GM21423 (cell line): ENCODE results near the gene SASH1.

ENCODE experiments used
- ATAC-seq: cut with Tn5 transposase; IDR thresholded peaks from one replicate; pipeline ENCODE4 v1.9.1; 2021; ENCODE audit warnings: mild to moderate bottlenecking, moderate library complexity; ENCODE audit not compliant: unreplicated experiment

SASH1 gene

DNA sequence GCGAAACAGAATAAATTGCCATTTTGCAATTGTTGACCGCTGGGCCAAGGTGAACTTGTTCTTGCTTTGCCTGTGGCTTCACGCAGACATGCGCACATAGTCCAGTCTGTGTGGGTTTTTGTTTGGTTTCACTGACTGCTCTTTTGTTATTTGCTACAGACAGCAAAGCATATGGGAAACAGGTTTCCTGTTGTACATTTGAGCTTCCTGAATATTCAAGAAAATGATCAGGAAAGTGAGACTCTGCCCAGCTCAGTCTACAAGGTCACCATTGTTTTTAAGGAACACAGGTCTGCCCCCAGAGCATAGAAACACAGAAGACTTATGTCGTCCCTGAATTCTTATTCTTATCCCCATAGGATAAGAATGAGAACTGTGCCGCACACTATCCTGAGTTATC, 55.6 kb downstream of the SASH1 start:
- ATAC-seq = no peak

DNA sequence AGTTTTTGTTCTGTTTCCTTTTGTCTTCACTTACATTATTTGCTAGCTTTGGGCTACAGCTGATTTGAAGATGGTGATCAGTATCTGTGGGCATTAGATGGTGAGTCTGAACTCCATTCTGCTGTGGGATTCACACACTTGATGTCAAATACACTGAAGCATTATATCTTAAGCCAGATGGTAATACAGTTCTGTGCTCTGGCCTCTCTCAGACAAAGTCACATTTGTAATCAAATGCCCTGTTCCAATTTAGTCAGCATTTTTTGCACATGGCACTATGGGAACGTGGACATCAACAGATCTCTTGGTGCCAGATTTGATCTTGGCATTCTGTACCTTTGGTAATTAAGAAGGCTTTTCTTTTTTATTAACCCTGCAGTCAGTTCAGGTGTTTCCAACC, 56.0 kb downstream of the SASH1 start:
- no peak for ATAC-seq

DNA sequence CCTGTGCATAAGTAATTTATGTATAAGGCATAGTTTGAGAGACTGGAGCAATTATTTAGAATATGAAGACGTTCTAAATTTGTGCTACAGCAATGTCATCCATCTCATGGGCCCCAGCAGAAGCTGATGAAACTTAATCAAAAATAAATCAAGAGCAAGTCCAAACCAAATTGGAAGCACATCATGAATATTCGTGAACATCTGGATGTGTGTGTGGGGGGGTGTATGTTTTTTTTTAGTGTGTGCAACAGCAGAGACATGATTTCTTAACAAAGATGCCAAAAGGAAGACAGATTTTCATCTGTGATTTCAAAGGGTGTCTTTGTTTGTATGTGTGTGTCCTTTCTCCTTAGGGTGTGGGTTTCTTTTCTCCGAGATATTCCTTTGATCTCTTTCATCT, 58.9 kb downstream of the SASH1 start:
- no peak for ATAC-seq

DNA sequence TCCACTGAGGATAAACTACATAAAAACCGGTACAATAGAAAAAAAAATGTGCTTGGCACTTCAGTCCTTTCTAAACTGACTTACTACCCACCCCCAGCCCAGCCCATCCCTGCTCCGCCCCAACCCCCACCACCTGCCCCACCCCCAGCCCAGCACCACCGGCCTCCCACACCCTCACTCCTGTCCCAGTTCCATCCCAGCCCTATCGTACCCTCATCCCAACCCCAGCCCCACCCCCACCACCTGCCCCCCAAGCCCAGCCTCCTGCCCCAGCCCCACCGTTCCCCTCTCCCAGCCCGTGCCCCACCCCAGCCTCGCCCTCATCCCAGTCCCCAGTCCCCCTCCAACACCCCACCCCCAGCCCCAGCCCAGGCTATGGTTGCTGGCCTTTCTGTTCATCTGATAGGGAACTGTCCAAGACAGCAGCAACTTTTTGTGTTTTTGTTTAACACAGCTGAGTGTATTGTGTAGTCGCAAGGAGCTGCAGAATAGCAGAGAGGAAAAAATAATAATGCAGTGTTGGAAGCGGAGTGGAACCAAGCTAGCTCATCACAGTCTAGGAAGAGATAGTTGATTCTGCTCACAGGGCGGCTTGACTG, 61.9 kb downstream of the SASH1 start:
- no peak for ATAC-seq

DNA sequence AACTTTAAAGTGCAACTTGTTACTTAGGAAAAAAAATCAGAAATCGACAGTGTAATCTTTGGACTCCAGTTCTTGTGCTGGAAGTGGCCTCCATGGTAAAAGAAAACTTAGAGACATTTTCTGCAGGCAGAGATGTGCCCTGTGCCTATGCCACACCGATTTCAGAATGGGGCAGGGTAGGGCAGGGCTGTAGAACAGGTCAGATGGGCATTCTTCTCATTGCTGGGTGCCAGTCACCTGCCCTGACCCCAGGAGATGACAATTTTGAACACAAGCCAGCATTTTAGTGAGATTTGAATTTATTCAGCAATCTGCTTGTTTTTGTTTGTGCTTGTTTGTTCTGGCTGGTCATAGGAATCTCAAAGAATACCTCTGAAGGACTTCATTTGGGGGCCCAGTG, 63.3 kb downstream of the SASH1 start:
- no peak for ATAC-seq

DNA sequence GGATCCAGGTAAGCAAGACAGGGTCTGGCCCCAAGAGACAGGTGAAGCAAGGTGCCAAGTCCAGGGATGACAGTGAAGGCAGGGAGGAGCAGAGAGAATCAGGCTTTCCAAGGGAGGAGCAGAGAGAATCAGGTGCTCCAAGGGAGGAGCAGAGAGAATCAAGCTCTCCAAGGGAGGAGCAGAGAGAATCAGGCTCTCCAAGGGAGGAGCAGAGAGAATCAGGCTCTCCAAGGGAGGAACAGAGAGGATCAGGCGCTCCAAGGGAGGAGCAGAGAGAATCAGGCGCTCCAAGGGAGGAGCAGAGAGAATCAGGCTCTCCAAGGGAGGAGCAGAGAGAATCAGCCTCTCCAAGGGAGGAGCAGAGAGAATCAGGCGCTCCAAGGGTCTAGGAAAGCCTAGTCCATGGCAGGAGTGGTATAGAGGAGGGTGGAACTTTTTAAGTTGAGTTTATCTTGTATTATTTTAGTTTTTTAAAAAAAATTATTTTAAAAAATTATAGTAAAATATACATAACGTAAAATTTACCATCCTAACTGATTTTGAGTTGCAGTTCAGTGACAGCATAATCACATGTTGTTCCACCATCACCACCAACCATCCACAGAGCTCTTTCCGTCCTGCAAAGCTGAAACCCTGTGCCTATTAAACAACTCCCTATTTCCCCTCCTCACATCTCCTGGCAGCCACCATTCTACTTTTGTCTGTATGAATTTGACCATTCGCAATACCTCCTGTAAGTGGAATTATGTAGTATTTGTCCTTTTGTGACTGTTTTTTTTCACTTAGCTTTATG, 64.1 kb downstream of the SASH1 start:
- no peak for ATAC-seq

DNA sequence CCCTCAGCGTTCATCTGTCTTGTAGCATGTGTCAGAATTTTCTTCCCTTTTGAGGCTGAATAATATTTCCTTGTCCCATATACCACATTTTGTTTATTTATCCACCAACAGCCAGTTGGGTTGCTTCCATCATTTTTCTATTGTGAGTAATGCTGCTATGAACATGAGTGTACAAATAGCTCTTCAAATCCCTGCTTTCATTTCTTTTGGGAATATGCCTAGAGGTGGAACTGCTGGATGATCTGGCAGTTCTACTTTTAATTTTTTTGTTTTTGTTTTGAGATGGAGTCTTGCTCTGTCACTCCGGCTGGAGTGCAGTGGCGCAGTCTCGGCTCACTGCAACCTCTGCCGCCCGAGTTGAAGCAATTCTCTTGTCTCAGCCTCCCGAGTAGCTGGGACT, 64.7 kb downstream of the SASH1 start:
- ATAC-seq = no peak

DNA sequence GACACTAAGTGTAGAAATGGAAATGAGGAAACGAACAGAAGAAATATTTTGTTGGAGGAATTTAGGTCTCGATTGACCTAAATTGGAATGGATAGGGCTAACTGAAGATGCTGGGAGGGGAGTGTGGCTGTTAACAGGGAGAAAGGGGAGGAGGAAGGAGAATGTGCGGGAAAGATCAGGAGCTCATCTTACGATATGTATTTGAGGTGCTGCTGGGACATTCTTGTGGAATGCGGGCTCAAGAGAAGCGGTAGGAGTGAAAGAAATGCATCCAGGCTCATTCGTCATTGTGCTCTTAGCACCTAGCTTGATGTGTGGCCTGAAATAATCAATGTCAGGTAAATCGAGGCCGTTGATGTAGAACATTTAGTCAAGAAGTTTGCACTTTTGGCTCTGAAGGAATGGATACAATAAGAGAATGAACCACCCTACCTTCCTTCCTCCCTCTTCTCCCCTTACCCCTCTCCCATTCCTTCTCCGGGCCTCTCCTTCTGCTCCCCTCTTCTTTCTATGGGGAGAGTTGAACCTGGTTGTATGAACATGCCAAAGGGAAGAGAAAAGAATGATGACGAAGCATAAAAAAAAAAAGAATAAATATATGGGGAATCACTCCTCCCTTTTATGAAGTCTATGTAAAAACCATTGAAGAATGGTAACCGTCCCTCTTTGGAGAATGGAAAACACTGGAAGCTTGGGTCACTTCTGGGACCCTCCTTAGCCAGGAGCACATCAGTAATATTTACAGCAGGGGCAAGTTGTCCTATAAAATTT, 70.9 kb downstream of the SASH1 start:
- ATAC-seq = no peak

DNA sequence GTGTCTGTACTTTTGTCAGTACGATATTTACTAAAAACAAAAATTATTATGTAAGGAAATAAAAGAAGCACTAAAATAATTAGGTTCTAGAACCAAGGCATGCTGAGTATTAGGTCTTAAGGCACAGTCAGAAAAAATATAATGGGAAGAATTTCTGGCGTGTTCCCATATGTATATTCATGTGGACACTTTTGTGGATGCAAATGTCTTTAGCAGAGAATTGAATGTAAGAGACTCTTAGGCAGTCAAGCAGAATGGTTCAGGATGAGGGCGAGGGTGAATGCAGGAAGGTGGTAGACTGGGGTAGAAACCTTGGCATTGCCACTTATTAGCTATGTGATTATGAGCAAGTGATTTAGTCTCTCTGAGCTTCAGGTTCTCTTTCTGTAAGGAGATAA, 71.5 kb downstream of the SASH1 start:
- ATAC-seq = no peak

DNA sequence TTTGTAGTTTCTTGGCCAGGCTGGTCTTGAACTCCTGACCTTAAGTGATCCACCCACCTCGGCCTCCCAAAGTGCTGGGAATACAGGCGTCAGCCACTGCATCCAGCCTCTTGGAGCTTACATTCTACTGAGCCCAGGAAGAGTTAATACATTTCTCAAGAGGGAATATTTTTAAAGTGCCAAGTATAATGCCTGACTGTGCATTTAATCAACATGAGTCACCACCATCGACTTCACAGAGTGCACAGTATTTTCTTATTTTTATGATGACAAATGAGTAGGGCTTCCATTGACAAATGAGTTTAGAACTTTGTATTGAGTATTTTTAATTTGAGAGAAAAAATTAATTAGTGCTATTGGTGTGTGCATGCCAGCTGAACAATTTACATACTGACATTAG, 72.2 kb downstream of the SASH1 start:
- no peak for ATAC-seq

DNA sequence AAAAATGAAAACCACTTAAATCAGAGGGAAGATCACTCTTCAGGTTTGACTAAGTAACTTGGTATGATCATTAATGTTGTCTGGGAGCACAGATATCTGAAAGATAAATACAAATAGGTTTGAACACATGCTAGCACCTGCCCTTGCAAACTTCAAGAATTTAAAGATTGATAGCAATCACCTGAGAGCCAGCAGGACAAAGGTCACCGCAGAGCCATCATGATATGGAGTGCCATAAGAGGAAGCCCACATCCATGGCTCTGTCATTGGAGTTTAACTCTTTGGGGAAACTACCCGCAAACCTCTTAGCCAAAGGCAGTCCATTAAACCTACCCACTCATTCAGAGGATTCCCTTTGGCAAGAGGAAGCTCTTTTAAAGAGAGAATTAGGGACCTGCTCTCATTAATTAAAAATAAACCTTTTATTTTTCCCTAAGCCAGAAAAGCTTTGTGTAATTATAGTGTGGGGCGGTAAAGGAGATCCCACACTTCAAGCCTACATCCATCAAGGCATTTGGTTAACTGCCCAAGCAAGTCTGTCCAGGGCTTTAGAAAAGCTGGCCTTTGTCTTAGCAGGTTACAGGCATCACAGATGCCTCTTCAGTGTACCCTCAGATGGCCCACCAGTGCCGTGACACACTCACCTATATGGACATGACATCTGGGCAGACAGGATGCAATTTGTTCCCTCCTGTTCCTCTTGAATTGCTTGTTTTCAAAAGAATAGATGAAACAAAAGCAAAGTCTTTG, 73.0 kb downstream of the SASH1 start:
- ATAC-seq = no peak

DNA sequence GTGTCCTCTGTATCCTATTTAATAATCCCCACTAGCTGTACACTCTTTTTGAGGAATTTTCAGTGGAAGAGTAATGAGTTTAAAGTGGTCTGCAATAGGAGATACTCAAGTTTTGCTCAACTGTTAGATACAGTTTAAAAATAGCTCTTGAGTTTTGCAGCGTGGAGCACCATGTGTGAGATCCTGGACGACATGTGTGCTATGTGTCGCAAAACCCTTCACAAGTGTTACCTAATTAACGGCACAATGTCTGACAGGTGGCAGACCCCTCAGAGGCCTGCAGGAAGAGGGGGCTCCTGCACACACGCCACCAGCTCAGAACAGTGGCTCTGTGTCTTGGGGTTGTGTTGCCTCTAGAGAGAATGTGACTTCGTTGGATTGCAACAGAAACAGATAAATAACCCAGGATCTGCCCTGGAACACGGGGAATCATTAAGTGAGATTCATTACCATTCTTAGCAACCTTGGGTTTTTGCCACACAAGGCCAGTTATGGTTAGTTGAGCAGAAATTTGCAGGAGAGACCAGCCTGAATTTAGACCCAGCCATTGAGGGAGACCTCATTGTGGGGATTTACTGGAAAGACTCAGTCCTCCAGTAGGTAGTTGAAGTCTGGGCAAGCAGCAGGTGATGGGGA, 73.8 kb downstream of the SASH1 start:
- ATAC-seq = no peak

DNA sequence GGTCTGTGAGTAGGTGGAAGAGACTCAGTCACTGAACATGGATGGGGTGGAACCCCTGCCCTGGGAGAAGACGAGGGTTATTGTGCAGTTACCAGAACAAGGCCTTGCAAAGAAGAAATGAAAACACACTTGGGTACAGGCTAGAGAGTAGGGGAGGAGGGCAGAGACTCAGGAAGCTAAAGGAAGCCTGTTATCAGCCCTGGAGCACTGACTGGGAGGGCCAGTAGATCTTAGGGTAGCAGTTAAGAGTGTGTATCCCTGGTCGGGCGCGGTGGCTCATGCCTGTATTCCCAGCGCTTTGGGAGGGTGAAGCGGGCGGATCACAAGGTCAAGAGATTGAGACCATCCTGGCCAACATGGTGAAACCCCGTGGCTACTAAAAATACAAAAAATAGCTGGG, 74.4 kb downstream of the SASH1 start:
- no peak for ATAC-seq

DNA sequence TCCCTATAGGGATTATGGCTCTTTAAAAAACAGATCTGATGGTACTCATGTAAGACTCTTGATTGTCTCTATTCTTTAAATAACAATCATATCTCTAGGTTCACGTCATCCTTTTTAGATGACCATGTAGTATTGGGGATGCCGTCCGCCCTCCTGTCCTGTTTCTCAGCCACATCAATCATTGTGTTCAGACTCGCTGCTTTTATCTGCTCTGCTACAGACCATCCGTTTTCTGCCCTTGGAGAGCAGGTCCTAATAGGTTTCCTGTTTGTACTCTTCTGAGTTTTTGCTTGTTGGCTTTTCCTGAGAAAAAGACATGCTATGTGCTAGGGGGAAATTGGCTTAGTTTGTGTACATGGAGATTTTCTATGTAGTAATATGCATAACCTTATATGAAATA, 76.8 kb downstream of the SASH1 start:
- ATAC-seq = no peak

DNA sequence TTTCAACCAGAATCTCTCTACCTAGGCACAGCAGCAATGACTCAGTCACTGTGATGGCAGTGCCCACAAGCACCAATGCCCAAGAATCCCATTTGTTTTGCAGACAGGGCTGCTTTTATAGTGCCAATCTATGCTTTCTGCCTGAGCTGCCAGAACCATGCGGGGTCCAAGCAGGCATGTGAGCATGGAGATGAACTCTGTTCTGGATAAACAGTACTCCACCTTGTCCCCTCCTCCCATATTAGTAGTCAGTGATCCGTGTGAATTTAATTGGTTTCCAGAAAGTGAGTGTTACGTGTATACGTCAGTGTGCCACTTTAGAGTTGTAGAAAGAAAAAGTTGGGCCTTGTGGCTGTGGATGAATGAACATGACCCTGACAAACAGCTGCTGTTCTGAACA, 79.4 kb downstream of the SASH1 start:
- ATAC-seq = no peak

DNA sequence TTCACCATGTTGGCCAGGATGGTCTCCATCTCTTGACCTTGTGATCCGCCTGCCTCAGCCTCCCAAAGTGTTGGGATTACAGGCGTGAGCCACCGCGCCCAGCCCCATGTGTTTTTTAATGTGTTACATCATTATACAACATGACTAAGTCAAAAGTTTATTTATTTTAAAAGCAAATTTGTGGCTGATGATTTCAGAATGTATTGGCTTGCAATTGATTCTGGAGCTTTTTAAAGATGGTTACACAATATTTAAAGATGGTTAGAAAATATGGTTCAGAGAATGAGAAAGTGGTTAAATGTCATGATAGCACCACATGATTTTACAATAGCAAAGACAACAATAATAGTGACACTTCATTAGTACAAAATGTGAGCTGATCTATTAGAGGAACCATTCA, 80.5 kb downstream of the SASH1 start:
- ATAC-seq = no peak

DNA sequence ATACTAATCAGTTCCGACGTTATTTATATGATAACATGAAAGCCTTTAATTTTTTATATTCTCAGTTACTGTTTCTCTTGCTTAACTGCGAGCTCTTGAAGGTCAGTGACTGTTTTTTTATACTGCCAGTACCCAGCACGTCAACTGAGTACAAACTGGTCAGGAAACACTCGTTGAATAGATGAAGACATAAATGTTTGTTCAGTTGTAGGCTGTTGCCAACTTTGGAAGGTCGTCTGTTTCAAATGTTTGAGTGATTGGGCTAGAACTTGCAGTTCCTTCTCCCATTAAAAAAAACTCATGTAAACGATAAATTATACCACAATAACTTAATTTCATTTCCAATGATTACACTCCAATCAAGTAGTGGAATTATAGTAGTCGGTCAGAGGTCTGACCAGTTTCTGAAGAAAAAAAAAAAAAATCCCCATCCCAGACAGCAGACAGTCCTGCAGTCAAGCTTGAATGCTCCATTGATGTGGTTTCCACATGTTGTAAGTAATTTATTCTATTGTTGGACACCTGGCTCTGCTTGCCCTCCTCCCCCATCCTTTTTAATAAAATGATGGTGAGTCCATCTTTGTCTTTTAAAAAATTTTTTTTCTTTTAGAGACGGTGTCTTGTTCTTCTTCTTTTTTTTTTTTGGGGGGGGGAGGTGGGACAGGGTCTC, 81.1 kb downstream of the SASH1 start:
- no peak for ATAC-seq

DNA sequence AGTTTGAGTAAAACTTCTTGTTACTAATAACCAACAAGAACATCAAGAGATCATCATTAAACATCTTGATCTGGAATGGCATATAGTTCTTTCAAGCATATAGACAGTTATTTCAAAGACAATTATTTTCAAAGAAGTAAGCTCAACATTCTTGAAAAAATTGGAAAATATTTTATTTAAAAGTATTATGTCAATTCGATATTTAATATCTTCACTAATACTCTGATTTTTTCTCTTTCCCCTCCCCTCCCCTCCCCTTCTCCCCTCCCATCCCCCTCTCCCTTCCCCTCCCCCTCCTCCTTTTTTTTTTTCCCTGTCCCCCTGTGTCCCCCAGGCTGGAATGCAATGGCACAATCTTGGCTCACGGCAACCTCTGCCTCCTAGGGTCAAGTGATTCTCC, 82.8 kb downstream of the SASH1 start:
- no peak for ATAC-seq

DNA sequence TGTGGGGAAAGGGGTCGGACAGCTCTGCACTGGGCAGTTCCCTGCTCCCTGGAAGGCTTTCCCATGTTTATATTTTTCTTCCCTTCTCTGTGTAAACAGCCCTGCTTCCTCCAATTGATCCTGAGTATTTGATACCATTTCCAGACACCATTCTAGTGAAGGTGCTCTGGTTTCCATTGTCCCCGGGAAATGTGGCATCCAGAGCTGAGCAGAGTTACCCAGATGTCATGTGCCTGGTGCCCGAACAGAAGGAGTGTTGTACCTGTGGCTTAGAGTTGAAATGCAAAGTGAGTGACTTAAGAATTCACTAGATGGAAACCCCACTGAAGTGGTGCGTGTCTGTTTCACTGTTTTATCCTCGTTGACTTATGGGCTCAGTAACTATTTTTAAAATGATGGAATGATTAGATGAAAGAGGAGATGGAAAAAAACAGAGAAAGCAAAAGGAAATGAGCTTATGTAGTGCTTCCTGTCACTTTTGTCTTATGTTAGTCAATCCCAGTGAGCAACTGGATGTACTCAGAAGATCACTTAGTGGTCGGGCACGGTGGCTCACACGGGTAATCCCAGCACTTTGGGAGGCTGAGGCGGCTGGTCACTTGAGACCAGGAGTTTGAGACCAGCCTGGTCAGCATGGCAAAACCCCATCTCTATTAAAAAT, 83.8 kb downstream of the SASH1 start:
- no peak for ATAC-seq

DNA sequence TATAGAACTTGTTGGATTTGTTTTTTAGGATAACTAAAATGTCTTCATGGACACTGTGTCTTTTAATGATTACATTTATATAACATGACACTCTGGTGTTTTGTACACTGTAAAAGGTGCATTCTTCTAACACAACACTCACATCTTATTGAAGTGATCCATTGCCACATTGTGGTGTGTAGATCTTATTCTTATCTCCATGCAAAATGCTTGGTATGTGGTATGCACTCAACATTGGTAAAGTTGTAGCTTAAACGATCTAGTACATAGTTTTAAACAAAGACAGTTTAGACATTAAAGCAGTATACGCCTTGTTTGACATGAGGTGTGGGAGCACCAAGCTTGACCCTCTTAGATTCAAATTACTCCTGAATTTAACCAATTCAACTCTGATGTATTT, 84.7 kb downstream of the SASH1 start:
- ATAC-seq = no peak
